ENCODE measurements around the gene FAM222B. TPM values are rescaled to one million over a fixed set of nuclear protein-coding genes. Genes with fewer than 3 reads are reported as not detected.

The FAM222B gene
- total and polyA plus RNA-seq, 9 of the 15 experiments (the other 6 are each of a cell fraction or from before 2014, with no cell fraction given), result 4.0 to 34.6 (median 7.5) TPM

DNA sequence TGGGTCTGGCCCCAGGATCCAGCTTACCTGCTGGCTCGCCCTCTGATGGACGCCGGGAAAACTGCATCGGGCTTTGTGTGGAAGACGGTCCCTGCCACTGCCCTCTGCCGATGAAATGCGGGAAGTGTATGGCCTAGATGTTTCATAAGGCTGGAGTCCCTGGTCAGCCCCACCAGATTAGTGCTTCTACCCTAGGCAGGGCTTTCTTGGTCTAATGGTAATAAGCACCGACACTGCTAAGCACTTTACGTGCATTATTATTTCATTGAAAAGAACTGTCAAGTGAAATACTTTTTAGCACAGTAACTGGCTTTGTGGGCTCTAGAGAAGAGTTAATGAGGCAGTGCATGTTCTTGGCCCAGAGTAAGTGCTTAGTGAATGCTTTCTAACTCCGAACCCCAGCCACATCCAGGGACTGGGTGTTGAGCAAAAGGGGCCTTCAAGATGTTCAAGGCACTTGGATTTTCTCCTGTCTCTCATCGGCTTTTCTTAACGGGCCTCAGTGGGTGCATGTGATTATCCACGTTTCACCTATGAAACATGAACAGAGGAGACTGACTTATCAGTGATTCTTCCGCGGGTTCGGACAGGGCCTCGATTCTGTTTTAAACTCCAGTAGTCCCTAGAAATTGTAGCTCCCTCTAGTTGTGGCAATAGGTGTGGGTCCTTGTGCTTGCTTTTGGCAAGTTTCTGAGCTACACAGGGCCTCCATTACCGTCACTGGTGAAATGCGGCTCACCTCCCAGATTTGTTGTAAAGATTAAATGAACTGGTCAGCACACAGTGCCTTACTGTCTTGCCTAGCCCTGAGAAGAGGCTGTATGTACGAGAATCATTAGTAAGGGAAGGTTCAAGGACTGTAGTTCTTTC is 92.2 kb downstream of the FAM222B start (continued):
- TF ChIP-seq, protein P1, sequence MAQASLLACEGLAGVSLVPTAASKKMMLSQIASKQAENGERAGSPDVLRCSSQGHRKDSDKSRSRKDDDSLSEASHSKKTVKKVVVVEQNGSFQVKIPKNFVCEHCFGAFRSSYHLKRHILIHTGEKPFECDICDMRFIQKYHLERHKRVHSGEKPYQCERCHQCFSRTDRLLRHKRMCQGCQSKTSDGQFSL (CRISPR knock-in tag; IDR thresholded peaks at IDR 0.05), result no peak
- TF ChIP-seq, protein P1 (tag; IDR thresholded peaks at IDR 0.05), result no peak
- TF ChIP-seq ZNF75A (CRISPR knock-in tag; IDR thresholded peaks at IDR 0.05) (no peak), GATAD2B (IDR thresholded peaks at IDR 0.05; ENCODE audit: borderline replicate concordance) (no peak), EZH2 (IDR thresholded peaks at IDR 0.05; ENCODE audit: borderline replicate concordance, low read depth, low read length) (no peak), DPF2 (IDR thresholded peaks at IDR 0.05) (no peak), PHF21A (IDR thresholded peaks at IDR 0.05; ENCODE audit: borderline replicate concordance, low read depth) (peak; percentile 61; the same call in 1 of the 2 replicates), ZFPM2 (CRISPR knock-in tag; IDR thresholded peaks at IDR 0.05) (no peak), HDAC6 (IDR thresholded peaks at IDR 0.05; ENCODE audit: low read depth, low read length) (no peak), NCOA2 (IDR thresholded peaks at IDR 0.05; ENCODE audit: partially characterized antibody in 2 of 2) (no peak), SP2 (IDR thresholded peaks at IDR 0.05; ENCODE audit: extremely low read depth, low read depth, low read length, poor library complexity, severe bottlenecking) (no peak), ZNF354B (CRISPR knock-in tag; IDR thresholded peaks at IDR 0.05) (no peak), NELFE (IDR thresholded peaks at IDR 0.05; ENCODE audit: insufficient read depth, insufficient read length) (no peak), TBL1XR1 (IDR thresholded peaks at IDR 0.05; ENCODE audit: low read length in 2 of 2) (peak; percentile 24 to 29; a peak in 1 of 4 replicates)
- TF ChIP-seq, protein P2, sequence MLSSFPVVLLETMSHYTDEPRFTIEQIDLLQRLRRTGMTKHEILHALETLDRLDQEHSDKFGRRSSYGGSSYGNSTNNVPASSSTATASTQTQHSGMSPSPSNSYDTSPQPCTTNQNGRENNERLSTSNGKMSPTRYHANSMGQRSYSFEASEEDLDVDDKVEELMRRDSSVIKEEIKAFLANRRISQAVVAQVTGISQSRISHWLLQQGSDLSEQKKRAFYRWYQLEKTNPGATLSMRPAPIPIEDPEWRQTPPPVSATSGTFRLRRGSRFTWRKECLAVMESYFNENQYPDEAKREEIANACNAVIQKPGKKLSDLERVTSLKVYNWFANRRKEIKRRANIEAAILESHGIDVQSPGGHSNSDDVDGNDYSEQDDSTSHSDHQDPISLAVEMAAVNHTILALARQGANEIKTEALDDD (IDR thresholded peaks at IDR 0.05), result peak; percentile 67
- TF ChIP-seq, protein P3, sequence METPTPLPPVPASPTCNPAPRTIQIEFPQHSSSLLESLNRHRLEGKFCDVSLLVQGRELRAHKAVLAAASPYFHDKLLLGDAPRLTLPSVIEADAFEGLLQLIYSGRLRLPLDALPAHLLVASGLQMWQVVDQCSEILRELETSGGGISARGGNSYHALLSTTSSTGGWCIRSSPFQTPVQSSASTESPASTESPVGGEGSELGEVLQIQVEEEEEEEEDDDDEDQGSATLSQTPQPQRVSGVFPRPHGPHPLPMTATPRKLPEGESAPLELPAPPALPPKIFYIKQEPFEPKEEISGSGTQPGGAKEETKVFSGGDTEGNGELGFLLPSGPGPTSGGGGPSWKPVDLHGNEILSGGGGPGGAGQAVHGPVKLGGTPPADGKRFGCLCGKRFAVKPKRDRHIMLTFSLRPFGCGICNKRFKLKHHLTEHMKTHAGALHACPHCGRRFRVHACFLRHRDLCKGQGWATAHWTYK (CRISPR knock-in tag; IDR thresholded peaks at IDR 0.05), result no peak
- TF ChIP-seq, protein P4, sequence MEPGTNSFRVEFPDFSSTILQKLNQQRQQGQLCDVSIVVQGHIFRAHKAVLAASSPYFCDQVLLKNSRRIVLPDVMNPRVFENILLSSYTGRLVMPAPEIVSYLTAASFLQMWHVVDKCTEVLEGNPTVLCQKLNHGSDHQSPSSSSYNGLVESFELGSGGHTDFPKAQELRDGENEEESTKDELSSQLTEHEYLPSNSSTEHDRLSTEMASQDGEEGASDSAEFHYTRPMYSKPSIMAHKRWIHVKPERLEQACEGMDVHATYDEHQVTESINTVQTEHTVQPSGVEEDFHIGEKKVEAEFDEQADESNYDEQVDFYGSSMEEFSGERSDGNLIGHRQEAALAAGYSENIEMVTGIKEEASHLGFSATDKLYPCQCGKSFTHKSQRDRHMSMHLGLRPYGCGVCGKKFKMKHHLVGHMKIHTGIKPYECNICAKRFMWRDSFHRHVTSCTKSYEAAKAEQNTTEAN (CRISPR knock-in tag; IDR thresholded peaks at IDR 0.05), result no peak
- TF ChIP-seq, protein P5, sequence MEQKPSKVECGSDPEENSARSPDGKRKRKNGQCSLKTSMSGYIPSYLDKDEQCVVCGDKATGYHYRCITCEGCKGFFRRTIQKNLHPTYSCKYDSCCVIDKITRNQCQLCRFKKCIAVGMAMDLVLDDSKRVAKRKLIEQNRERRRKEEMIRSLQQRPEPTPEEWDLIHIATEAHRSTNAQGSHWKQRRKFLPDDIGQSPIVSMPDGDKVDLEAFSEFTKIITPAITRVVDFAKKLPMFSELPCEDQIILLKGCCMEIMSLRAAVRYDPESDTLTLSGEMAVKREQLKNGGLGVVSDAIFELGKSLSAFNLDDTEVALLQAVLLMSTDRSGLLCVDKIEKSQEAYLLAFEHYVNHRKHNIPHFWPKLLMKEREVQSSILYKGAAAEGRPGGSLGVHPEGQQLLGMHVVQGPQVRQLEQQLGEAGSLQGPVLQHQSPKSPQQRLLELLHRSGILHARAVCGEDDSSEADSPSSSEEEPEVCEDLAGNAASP (IDR thresholded peaks at IDR 0.05), result no peak
- TF ChIP-seq, protein P6, sequence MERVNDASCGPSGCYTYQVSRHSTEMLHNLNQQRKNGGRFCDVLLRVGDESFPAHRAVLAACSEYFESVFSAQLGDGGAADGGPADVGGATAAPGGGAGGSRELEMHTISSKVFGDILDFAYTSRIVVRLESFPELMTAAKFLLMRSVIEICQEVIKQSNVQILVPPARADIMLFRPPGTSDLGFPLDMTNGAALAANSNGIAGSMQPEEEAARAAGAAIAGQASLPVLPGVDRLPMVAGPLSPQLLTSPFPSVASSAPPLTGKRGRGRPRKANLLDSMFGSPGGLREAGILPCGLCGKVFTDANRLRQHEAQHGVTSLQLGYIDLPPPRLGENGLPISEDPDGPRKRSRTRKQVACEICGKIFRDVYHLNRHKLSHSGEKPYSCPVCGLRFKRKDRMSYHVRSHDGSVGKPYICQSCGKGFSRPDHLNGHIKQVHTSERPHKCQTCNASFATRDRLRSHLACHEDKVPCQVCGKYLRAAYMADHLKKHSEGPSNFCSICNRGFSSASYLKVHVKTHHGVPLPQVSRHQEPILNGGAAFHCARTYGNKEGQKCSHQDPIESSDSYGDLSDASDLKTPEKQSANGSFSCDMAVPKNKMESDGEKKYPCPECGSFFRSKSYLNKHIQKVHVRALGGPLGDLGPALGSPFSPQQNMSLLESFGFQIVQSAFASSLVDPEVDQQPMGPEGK (CRISPR knock-in tag; IDR thresholded peaks at IDR 0.05; ENCODE audit: borderline replicate concordance), result no peak

Measured in K562 (cell line).